HepG2 (cell line): ENCODE measurements around the gene ZXDC. TPM values are rescaled to one million over a fixed set of nuclear protein-coding genes. Genes with fewer than 3 reads are reported as not detected.

Experiments used
- CCAR2 ChIP-seq: fragments of 200-400 bp; formaldehyde crosslinking; optimal IDR thresholded peaks from 2 replicates; pipeline ENCODE3; 2018; ENCODE audit warnings: low read depth, mild to moderate bottlenecking, low read length, moderate library complexity
- HNF1A ChIP-seq, 2 experiments: sonication (generic) in 1 of 2; formaldehyde crosslinking in 1 of 2; IDR thresholded peaks; 2 replicates each; pipeline versions ENCODE4 v1.4.0 to v1.6.1; 2016 to 2020; ENCODE audit warnings: borderline replicate concordance in 1 of 2, low read depth in 1 of 2, mild to moderate bottlenecking in 1 of 2, missing genetic modification reagents in 1 of 2
- MEIS2 ChIP-seq: sonication (generic); formaldehyde crosslinking; IDR thresholded peaks from 2 replicates; pipeline ENCODE4 v1.9.0; 2021; ENCODE audit warnings: mild to moderate bottlenecking, missing genetic modification reagents
- NFATC3 ChIP-seq: sonication (generic); formaldehyde crosslinking; IDR thresholded peaks from 2 replicates; pipeline ENCODE4 v1.5.1; 2020; ENCODE audit warnings: mild to moderate bottlenecking, missing genetic modification reagents
- ZBTB10 ChIP-seq: sonication (generic); formaldehyde crosslinking; IDR thresholded peaks from 2 replicates; pipeline ENCODE4 v1.4.0; 2020; ENCODE audit warnings: missing genetic modification reagents, borderline replicate concordance
- ZFP41 ChIP-seq: sonication (generic); formaldehyde crosslinking; IDR thresholded peaks from 2 replicates; pipeline ENCODE4 v1.4.0; 2020; ENCODE audit warnings: mild to moderate bottlenecking, missing genetic modification reagents, borderline replicate concordance
- ZNF232 ChIP-seq: sonication (generic); formaldehyde crosslinking; IDR thresholded peaks from 2 replicates; pipeline ENCODE4 v1.4.0; 2020; ENCODE audit warnings: missing genetic modification reagents, borderline replicate concordance
- polyA plus RNA-seq, 8 experiments: library from polyadenylated mRNA; depleted of rRNA in 3 of 8; stranded (reverse) in 7 of 8; unstranded in 1 of 8; fragments of >200 nt; fragmentation: Illumina TruSeq in 4 of 8; extraction: Trizol in 4 of 8; gene quantifications; 2 replicates each; pipeline versions ENCODE4 v1.2.1 to v1.2.3, GENCODE V29; 2011 to 2016; ENCODE audit warnings: low read depth in 4 of 8, missing spikeins in 1 of 8, mixed read lengths in 1 of 8; ENCODE audit not compliant: insufficient read depth in 1 of 8
- total RNA-seq, 5 experiments: library from RNA; depleted of rRNA; stranded (reverse); fragments of >200 nt; fragmentation: Illumina TruSeq; extraction: Trizol; gene quantifications; 2 replicates each; pipeline ENCODE4 v1.2.3, GENCODE V29; 2016; ENCODE audit warnings: low read depth in 1 of 5

ZXDC gene
- total and polyA plus RNA-seq, 2 of the 13 experiments (the other 11 are each of a cell fraction or from before 2014, with no cell fraction given): 17.6 to 21.2 TPM

GRCh38 chr3:126390751-126391150 is 84.9 kb downstream of the ZXDC start (continued):
- TF ChIP-seq ZBTB10: no peak
- no peak for TF ChIP-seq ZNF232 (CRISPR knock-in tag)
- no peak for TF ChIP-seq HNF1A (IDR thresholded peaks at IDR 0.05; ENCODE audit: low read depth)
- no peak for TF ChIP-seq HNF1A (CRISPR knock-in tag; IDR thresholded peaks at IDR 0.05; ENCODE audit: borderline replicate concordance)
- no peak for TF ChIP-seq NFATC3 (CRISPR knock-in tag)
- no peak for TF ChIP-seq MEIS2 (CRISPR knock-in tag)
- no peak for TF ChIP-seq CCAR2
- no peak for TF ChIP-seq ZFP41 (CRISPR knock-in tag)
